Measurements from ENCODE around the gene LAMP5. TPM values are rescaled to one million over a fixed set of nuclear protein-coding genes. Genes with fewer than 3 reads are reported as not detected.

LAMP5 gene
- total RNA-seq, 4 donors from 2014 or later: not detected

GRCh38 chr20:9476637-9477036, 37.8 kb upstream of the LAMP5 start:
- no peak for TF ChIP-seq CTCF (IDR thresholded peaks at IDR 0.05)
- TF ChIP-seq POLR2A (IDR thresholded peaks at IDR 0.05): no peak
- DNase-seq: no peak
- Histone ChIP-seq H3K36me3 (no peaks in the 10 kb centered on the region), H3K9me3 (no peaks in the 10 kb centered on the region), H3K4me1 (no peaks in the 10 kb centered on the region), H3K27me3 (no peaks in the 10 kb centered on the region), H3K4me3 (no peak overlapping the region), H3K27ac (no peak overlapping the region)
- intact Hi-C loops (cut with DNase I): no loop called here
- whole genome bisulfite sequencing, 2 donors: 65 to 82% methylated on average over 6 to 7 of the region's 7 CpGs

- 76 to 88% methylated on average over 4 of the region's 4 CpGs for WGBS, 2 donors
- intact Hi-C loops (cut with DNase I): no loop called here
These were observed 35.6 kb upstream of the LAMP5 start for GRCh38 chr20:9478771-9479170.

GRCh38 chr20:9480066-9480465, 34.3 kb upstream of the LAMP5 start:
- TF ChIP-seq CTCF (IDR thresholded peaks at IDR 0.05) (no peak), POLR2A (IDR thresholded peaks at IDR 0.05) (no peak)
- no peaks in the 10 kb centered on the region for H3K9me3 ChIP-seq
- no peaks in the 10 kb centered on the region for H3K4me1 ChIP-seq
- H3K27ac ChIP-seq: no peak overlapping the region
- no peak overlapping the region for H3K4me3 ChIP-seq
- WGBS, 2 donors: 87 to 95% methylated on average over 4 of the region's 4 CpGs
- H3K27me3 ChIP-seq: no peaks in the 10 kb centered on the region
- no peaks in the 10 kb centered on the region for H3K36me3 ChIP-seq
- DNase-seq: no peak
- intact Hi-C loops (cut with DNase I): no loop called here

More at GRCh38 chr20:9478771-9479170, 35.6 kb upstream of the LAMP5 start:
- TF ChIP-seq CTCF (IDR thresholded peaks at IDR 0.05) (no peak), POLR2A (IDR thresholded peaks at IDR 0.05) (no peak)
- no peaks in the 10 kb centered on the region for H3K9me3 ChIP-seq
- no peak overlapping the region for H3K27ac ChIP-seq
- no peaks in the 10 kb centered on the region for H3K27me3 ChIP-seq
- H3K36me3 ChIP-seq: no peaks in the 10 kb centered on the region
- no peak overlapping the region for H3K4me3 ChIP-seq
- no peak for DNase-seq
- no peaks in the 10 kb centered on the region for H3K4me1 ChIP-seq

DNA sequence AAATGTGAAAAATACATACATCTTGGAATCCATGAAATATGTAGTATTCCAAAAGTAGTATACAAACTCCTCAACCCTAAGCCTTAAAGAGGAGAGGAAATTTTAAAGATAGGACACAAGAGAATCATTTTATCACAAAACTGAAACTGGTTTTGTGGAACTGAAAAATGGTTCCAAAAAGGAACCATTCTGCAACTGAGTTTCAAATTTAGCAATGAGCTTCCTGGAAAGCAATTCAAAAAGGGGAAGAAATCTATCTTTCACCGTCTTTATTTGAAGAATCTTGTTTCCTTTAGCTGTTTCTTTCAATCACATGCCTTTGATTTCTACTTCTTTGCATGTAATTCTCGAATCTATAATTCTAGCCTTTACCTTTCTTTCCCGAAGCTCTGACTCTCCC, 32.2 kb upstream of the LAMP5 start:
- H3K36me3 ChIP-seq: no peaks in the 10 kb centered on the region
- TF ChIP-seq CTCF (IDR thresholded peaks at IDR 0.05) (no peak), POLR2A (IDR thresholded peaks at IDR 0.05) (no peak)
- intact Hi-C loops (cut with DNase I): no loop called here
- DNase-seq: no peak
- H3K27me3 ChIP-seq: no peaks in the 10 kb centered on the region
- no peaks in the 10 kb centered on the region for H3K9me3 ChIP-seq
- WGBS, 2 donors: 52 to 55% methylated on average over 3 of the region's 3 CpGs
- H3K4me1 ChIP-seq: no peaks in the 10 kb centered on the region
- H3K27ac ChIP-seq: no peak overlapping the region
- no peak overlapping the region for H3K4me3 ChIP-seq

GRCh38 chr20:9483131-9483530, 31.3 kb upstream of the LAMP5 start:
- Histone ChIP-seq H3K9me3 (no peaks in the 10 kb centered on the region), H3K27me3 (no peaks in the 10 kb centered on the region), H3K4me3 (no peak overlapping the region), H3K36me3 (no peaks in the 10 kb centered on the region), H3K27ac (no peak overlapping the region), H3K4me1 (no peaks in the 10 kb centered on the region)
- intact Hi-C loops (cut with DNase I): no loop called here
- WGBS, 2 donors: 31 to 43% methylated on average over 2 of the region's 2 CpGs
- TF ChIP-seq CTCF (IDR thresholded peaks at IDR 0.05) (no peak), POLR2A (IDR thresholded peaks at IDR 0.05) (no peak)
- DNase-seq: no peak

Data from esophagus squamous epithelium (tissue), 5 donors.